Left kidney (tissue), 2 donors: Measurements from ENCODE around the gene FADS1. TPM values are rescaled to one million over a fixed set of nuclear protein-coding genes. Genes with fewer than 3 reads are reported as not detected.

Source experiments
- DNase-seq: peaks from one replicate; pipeline ENCODE4 v3.0.0-alpha.2; 2013
- polyA plus RNA-seq: library from polyadenylated mRNA; unstranded; fragments of 120-200 nt; gene quantifications from one replicate; pipeline ENCODE4 v1.2.1, GENCODE V29; 2013; ENCODE audit not compliant: insufficient read length

FADS1 gene
- polyA plus RNA-seq, 1 donor: 49.0 TPM

DNA sequence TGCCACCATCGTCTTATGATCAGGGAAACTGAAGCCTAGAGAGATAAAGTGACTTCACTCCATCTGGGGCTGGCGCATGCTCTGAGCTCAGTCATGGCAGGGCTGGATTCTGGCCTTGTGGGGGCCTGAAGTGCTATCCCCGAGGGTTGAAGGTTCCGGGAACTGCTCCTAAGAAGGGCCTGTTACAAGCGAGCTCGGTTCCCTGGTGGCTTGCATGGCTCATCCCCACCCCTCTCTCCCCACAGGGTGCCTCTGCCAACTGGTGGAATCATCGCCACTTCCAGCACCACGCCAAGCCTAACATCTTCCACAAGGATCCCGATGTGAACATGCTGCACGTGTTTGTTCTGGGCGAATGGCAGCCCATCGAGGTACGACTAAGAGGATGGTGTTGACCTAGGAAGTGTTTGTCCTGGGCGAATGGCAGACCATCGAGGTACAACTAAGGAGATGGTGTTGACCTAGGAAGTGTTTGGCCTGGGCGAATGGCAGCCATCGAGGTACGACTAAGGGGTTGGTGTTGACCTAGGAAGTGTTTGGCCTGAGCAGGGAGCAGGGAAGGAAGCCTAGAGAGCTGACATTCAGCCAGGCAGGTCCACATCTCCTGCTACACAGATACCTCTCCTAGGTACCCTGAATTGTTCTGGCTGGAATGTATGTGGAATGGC, 31.2 kb upstream of the FADS1 start:
- DNase-seq: no peak

DNA sequence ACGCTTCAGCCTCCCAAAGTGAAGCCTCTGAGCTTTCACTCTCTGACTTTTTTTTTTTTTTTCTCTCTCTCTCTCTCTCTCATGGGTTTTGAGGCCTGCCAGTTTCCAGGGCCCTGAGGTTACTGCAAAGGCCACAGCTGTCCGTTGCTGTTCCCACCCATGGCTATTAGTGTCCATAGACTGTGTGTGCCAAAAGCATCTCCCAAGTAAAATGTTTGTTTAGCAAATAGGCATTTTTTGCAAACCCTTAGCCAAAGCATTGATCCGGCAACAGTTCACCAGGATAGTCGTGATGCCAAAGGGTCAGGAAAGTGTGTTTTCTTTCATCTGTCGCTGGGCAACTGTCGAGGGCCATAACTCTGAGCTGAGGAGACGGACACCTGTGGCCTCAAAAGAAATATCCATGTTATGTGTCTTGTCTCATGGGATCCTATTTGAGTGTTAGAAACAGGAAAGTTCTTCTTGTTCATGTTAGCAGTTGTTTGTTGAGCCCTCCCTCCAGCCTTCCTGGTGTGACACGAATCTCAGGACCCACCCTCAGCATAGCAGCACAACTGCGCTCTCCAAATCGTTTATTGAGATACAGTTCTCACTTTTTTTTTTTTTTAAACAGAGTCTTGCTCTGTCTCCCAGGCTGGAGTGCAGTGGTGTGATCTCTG, 29.7 kb upstream of the FADS1 start:
- DNase-seq: no peak

DNA sequence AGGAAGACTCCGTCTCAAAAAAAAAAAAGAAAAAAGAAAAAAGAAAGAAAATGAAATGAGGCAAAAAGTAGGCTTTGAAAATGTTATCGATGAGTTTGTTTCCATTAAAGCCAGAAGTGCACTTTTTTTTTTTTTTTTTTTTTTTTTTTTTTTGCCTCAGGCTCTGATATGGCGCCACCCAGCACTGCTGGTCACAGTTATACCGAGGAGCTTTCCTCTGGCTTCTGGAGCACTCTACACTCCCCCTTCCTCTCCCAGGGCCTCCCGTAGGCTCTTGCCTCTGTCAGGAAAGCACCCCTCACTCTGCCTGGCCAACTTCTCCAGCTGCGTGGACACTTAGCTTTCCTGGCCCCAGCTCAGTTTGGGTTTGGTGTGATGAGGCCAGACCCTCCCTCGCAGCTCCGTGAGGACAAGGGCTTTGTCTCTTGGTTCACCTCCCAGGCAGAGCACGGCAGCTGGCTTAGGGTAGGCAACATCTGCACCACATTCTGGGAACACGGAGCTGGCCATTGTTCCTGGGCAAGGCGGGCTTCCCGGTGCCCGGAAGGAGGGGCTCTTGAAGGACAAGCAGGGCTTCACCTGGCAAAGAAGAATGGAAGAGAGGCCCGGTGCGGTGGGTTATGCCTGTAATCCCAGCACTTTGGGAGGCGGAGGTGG, 28.2 kb upstream of the FADS1 start:
- DNase-seq: no peak

DNA sequence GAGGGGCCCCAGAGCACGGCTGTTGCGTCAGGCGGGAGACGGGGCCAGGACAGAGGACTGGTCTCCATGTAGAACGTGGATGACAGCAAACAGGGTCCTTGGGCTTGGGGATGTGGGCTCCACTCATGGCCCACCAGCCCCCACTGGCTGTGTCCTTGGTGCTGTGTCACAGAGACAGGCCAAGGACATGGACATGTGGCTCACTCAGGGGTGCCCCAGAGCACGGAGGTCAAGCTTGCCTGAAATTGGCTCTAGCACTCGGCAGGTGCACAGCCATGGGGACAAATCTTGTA, 25.7 kb upstream of the FADS1 start:
- no peak for DNase-seq

DNA sequence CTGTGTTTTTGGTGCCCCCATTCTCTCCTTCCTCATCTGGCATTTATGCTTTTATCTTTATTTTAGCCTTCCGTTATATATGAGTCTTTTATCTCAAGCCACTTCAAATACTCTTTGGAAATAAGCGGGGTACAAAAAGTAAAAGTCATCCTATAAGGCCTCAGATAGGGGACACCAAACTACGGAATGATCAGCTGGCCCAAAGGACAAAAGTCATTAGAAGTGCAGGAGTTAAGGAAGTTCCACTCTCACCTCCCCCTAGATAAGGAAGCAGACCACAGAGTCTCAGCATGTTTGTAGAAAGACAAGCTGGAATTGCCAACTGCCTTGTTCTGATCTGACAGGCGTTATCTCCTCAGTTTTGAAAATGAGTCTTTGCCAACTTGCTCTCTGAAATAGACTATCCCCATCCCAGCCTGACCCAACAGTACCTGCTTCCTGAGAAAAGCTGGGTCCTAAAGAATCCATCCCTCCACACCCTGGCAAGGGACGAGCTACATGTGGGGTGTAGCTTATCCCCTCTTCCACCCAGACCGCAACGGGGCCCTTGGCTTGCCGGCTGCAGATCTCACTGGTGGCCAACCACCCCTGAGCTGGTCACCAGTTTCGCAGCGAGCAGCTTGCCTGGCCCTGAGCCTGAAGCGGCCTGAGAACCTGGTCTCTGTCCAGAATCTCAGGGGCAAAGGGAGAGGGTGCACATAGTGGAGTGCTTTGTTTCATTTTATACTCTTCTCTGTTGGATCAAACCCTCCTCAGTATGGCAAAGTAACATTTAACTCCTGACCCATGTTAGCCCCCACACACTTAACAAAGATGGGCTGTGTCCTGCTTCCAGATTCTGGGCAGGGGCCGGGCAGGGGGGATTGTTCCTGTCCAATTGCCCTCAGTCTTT, 25.1 kb upstream of the FADS1 start:
- DNase-seq: no peak

DNA sequence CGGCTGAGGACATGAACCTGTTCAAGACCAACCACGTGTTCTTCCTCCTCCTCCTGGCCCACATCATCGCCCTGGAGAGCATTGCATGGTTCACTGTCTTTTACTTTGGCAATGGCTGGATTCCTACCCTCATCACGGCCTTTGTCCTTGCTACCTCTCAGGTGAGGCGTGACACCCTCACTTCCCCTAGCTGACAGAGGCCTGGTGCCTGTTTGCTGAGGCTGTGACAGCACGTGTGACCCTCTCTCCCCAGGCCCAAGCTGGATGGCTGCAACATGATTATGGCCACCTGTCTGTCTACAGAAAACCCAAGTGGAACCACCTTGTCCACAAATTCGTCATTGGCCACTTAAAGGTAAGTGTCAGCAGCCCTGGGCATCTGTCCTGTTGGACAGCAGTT, 23.6 kb upstream of the FADS1 start:
- no peak for DNase-seq

DNA sequence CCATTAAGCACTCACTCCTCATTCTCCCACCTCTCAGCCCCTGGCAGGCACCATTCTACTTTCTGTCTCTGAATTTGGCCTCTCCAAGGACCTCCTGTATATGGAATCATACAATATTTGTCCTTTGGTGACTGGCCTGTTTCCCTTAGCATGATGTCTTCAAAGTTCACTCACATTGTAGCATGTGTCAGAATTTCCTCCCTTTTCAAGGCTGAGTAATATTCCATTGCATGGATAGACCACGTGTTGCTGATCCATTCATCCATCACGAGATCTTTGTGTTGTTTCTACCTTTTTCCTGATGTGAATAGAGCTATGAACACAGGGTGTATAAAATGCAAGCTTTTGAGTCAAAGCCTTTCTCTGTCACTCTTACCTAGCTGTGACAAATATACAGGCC, 22.9 kb upstream of the FADS1 start:
- DNase-seq: no peak

DNA sequence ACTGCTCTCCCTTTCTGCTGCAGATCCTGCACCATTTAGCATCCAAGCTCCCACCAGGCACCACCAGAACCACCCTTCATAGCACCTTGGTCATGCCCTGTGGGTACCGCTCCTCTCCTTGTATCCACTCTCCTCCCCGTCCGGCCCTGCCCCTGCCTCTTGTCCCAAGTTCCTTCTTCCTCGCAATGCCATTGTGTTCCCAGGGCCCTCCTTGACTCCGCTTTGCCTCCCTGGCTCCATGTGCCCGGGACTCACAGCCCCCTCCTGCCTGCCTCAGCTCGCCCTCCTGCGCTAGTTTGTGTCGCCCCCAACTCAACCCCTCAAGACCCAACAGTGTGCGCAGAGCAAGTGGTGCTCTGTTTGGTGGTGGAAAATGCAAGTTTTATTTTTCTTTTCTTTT, 22.1 kb upstream of the FADS1 start:
- DNase-seq: no peak

DNA sequence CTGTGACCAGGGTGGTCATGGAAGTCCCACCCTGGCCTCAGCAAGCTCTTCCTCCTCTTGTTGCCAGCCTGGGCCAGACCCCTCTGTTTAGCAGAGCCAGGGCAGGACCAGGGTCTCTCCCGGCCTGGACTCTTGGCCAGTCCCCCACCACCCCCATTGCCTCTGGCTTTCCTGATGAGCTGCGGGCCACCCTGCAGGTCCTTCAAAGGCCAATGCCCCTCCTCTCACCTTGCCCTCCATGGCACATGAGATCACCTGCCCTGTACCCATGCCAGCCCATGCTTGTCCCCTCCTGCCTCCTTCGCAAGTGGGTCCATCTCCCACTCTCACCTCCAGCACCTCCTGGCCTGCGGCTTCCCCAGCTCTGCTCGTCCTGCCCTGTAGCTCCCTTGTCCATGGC, 21.7 kb upstream of the FADS1 start:
- no peak for DNase-seq

DNA sequence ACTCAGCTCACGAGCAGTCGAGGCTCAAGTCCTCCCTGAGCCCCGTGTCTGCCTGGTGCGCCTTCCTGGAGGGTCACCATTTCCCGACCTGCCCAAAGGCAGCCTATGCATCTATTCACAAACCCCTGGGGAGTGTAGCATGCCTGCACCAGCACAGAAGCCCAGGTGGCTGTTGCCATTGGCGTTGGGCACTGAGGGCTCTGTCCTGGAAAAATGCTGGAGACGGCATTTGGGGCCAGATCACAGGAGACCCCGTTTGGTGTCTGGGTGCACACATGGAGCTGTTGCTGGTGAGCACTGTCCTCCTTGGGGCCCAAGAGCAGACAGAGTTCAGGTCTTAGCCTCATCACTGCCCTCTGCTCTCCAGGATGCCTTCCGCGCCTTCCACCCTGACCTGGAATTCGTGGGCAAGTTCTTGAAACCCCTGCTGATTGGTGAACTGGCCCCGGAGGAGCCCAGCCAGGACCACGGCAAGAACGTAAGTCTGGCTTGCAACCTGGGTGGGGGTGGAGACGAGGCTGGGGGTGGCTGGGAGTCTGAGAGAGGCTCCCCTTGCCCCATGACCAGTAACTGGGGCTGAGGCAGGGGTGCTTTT, 20.7 kb upstream of the FADS1 start:
- no peak for DNase-seq

DNA sequence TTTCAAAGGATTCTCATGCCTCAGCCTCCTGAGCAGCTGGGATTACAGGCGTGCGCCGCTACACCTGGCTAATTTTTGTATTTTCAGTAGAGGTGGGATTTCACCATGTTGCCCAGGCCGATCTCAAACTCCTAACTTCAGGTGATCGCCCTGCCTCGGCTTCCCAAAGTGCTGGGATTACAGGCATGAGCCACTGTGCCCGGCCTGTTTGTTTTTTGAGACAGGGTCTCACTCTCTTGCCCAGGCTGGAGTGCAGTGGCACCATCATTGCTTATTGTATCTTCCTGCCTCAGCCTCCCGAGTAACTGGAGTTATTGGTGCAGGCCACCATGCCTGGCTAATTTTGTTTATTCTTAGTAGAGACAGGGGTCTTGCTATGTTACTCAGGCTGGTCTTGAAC, 19.4 kb upstream of the FADS1 start:
- no peak for DNase-seq

DNA sequence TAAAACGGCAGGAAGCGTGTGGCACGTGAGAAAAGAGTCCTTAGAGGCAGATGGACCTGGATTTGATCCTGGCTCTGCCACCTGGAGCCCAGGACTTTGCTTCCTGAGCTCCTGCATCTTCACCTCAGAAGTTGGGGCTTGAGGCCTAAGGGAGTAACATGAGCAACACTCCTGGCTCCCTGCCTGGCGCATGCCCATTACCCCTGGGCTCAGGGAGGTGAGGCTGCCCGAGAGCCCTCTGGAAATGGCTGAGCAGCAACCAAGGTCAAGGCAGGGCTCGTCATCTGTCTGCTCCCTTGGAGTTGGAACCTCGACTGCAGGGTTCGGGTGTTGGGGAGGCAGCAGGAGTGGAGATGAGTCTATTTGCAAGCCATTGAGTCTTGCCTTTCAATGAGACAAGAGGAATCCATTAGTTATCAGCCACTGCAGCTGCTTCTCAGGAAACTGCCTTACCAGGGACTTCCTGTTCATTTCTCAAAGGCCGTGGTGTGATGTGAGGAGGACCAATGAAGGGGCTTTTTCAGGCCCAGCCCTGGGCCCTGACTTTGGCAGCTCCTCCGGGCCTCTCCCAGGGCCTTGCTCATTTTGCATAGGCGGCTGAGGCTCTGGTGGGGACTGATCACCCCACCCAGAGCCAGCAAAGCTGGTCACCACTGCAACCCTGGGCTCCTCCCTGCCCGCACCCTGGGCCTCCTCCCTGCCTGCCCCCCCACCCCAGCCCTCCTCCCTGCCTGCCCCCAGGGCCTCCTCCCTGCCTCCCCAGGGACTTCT, 17.7 kb upstream of the FADS1 start:
- no peak for DNase-seq

DNA sequence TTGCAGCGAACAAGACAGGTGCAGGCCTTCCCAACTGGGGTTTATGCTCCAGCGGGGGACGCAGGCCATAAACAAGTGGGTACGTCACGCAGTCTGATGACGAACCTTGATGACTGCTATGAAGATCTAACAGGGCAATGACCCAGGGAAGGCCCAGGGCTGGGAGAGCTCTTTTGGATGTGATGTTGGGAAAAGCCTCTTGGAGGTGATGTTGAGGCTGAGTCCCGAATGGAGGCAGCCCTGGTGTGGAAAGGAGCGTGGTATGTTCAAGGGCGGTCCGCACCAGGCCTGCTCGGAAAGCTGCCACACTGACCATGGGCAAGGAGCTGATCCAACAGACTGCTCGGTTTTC, 17.1 kb upstream of the FADS1 start:
- DNase-seq: no peak

DNA sequence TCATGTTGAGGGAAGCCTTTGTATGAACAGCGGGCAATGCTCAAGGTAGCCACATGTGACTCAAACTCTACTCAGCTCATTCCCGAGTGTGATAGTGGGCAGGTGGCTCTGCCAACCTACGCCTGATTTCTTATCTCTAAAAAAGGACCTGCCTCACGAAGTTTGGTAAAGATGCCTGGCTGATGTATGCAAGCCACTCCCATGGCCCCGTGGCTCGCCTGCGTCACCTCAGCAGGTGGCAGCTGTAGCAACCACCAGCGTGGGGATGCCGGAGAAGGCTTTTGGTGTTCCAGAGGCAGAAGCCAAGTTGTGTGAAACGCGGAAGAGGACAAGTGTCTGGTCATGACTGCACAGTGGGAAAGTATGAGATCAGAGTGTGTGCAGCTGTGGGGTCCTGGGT, 16.7 kb upstream of the FADS1 start:
- no peak for DNase-seq

DNA sequence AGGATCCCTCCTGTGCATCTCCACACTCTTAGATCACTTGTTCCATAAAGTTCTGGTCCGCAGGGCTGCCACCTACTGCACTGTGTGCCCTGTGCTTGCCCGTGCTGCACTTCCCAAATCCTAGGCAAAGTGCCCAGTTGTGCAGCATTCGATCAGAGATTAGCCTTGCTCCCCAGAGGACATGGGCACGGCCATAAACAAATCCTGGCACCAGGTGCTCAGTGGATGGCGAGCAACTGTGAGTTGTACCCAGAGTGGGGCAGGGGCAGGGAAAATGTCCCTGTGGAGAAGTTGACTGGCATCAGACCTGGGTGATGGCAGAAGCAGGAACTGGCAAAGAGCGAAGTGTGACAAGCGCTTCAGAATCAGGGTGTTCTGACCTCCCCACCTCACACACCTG, 16.0 kb upstream of the FADS1 start:
- no peak for DNase-seq

DNA sequence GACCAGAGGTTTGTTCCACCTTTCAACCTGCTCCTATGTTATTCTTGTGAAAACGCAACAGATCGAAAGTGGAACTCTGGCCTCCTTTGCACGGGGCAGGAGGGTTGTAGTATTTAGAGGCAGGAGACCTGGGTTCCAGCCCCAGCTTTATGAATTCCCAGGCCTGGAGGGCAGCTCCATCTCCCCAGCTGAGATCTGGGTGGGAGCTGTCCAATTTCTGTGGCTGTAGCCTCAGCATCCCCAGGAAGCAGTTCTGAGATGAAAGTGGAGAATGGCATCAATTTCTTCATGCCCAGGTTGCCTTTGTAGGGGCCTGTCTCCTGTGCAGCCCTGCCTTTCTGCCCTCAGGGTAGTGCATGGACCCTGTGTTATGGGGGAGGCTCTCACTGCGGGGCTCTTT, 15.4 kb upstream of the FADS1 start:
- DNase-seq: no peak

DNA sequence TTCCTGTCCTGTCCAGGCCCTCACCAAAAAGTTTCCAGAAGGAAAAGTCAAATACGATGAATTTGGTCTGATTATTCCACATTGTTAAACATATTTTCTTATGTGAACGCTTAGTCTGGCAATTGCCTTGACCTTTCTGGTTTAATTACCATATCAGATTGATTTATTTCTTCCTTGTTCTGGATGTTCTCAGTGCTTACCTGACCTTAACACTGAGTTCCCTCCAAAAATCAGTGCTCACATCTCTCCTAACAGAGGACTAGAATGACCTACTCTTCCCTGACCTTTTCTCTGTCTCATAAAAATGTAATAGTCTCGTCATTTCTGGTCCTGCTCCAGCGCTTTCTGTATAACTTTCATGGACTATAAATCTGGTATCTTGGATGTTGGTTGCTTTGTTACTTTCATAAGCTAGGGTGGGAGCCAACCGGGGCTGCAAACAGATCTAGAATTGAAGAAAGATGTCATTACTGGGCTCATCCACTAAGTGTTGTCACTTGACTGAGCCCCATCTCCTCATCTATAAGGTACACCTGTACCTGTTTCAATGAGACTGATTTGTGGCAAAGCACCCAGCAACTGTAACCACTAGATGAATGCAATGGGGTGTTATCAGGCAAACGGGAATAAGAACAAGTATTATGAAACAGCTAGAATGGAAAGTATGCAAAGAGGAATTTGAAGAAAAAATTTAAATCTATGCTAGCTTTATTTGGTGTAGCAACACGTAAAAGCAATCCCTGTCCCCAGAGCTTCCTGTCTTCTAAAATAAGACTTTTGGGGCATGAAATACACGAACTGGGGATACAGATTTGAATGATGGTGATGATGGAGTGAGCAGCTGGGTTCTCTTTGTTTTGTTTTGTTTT, 13.7 kb upstream of the FADS1 start:
- DNase-seq: no peak

DNA sequence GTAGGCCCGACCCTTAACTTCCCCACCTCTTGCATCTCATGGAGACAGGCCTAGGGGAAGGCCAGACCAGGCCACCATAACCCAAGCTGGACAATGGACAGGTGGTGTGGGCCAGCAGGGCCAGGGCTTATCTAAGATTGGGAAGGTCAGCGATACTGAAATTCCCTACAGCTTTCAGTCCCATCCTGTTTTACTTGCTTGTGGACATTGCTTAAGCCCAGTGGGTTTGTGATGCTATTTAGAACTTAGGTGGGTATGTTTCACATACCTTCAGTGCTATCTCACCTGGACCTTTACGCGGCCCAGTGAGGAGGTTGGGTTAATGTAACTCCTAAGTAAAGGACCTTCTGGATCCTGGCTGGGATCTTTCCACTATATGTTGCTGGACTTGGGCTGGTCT, 13.0 kb upstream of the FADS1 start:
- no peak for DNase-seq

DNA sequence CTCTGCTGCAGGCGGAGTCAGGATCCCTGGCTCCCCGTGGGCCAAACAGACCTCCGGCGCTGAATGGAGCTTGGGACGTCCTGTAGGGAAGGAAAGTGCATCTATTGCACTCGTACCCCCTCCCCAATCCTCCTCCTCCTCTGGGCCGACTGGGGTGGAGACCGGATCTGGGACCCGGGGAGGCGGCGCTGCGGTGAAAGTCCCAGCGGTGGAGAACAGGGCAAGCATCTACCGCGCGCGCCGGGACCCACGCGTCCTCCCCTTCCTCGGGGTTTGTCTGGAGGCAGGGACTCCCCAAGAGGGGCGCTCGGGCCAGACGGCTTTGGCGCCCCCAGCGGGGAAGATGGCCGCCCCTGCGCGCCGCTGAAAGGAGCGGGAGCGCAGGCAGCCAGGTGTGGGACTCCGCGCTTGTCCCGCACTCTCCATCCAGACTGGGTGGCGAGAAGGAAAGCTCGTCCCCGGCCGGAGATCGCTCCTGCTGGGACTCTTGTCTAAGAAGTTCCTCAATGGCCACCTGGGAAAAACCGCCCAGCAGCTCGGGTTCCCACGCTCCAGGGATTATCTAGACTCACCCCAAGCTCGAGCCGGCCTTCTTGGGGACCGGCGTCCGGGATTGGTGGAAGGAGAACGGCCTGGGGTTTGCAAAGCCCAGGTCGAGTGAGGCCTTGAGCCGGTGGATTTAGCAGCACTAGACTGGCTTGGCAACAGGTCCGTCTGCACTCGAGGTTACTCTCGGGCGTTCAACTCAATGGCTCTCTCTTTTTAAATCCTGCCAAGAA, 12.0 kb upstream of the FADS1 start:
- peak; percentile 57 for DNase-seq

DNA sequence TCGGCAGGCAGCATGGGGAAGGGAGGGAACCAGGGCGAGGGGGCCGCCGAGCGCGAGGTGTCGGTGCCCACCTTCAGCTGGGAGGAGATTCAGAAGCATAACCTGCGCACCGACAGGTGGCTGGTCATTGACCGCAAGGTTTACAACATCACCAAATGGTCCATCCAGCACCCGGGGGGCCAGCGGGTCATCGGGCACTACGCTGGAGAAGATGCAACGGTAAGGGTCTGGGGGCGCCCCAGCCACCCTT, 11.5 kb upstream of the FADS1 start:
- DNase-seq: no peak
